GM19463 (cell line): Measurements from ENCODE around the gene GTPBP3.

Experiments used
- ATAC-seq: cut with Tn5 transposase; IDR thresholded peaks from one replicate; pipeline ENCODE4 v1.9.1; 2021; ENCODE audit warnings: mild to moderate bottlenecking, moderate library complexity; ENCODE audit not compliant: unreplicated experiment

The GTPBP3 gene

GRCh38 chr19:17379221-17379631 lies 41.9 kb downstream of the GTPBP3 start:
- no peak for ATAC-seq

- no peak for ATAC-seq
Observed at GRCh38 chr19:17380426-17381138, 43.2 kb downstream of the GTPBP3 start.

DNA sequence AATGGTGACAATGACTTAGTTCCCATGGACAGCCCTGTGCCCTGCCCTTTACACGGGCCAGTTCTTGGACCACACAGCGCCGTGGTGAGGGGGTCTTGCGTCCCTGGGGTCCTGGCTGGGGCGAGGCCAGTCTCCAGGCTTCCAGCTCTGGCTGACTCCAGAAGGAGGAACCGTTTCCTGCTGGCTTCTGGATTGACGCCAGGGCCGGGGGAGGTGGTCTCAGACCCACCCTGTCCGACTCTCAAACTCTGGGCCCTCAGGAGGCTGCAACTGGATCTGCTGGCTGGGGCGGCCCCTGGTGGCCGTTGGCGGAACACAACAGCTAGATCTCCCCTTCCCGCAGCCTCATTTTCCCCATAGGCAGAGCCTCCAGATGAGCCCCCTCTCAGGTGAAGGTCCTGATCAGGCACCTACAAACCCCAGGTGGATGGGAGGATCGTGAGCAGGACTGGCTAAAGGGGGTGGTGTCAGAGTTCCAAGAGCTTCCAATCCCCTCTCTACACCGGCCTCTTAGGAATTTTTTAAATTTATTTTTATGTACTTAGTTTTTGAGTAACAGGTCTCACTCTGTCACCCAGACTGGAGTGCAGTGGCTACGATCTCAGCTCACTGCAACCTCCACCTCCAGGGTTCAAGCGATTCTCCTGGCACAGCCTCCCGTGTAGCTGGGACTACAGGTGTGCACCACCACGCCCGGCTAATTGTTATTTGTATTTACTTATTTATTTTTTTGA lies 48.7 kb downstream of the GTPBP3 start:
- no peak for ATAC-seq

GRCh38 chr19:17389288-17389687 lies 51.9 kb downstream of the GTPBP3 start:
- no peak for ATAC-seq

GRCh38 chr19:17389957-17390664 lies 52.8 kb downstream of the GTPBP3 start:
- ATAC-seq: no peak

DNA sequence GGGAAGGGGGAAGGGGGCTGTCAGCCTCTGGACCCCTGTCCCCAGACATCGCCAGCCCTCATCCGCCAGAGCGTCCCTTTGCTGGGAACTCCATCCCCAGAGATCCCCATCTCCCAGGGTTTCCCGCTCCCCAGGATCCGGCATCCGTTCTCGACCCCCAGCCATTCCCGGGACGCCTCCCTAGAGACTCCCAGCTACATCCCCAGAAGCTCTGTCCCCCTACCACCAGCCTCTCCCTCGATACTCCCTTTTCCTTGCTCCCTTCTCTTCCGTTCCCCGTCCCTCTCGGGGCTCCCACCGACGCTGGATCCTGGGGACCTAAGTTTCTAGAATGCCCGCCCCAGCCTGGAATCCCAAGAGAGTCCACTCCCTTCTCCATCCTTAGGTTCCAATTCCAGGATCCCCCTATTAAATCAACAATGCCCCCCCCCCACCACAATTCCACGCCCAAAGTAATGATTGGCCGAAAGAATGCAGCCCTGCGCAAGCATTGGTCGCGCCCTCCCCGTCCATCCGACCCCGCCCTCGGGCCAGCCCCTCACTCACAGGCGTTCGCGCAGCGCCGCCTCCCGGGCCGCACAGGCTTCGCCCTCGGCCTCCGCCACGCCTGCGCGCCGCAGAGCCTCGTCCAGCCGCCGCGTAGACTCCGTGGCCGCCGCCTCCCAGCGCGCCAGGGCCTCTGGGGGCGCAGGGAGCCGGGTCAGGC lies 53.5 kb downstream of the GTPBP3 start:
- ATAC-seq: peak; percentile 94

DNA sequence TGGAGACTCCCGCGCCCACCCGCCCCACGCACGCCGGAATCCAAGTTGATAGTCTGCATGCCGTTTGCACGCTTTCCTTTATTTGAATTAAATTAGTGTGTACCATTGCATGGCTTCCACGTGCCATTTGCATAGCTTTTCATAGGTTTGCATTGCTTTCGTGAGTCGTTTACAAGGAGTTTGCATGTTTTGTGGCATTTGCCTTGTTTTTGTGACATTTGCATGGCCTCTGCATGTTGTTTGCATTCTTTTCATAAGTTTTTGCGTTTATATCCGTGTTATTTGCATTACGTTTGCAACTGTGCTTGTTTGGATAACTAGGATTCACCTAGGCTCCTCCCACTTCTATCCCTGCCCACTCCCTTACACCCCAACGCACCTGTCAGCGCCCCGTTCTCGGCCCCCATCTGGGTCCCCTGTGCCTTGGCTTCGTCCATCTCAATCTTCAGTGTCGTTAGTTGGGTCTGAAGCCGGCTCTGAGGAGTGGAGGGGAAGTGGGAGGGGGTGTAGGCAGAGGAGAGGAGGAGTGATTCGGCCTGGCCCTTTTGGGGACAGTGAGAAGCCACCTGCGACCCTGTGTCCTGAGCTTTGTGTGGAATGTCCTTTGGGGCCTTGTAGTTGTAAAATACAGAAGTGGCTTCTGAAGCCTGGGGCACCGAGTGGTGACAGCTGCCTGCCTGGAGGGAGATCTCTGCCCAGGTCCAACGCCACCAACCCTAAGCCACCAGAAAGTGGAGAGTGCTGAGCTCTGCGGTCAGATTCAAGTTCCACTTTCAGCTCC lies 54.2 kb downstream of the GTPBP3 start:
- no peak for ATAC-seq
